H9 (cell line): ENCODE measurements around the gene PPT1. TPM values are rescaled to one million over a fixed set of nuclear protein-coding genes. Genes with fewer than 3 reads are reported as not detected.

Source experiments
- DNase-seq: peaks from one replicate; pipeline ENCODE4 v3.0.0-alpha.2; 2017
- H2AFZ ChIP-seq: one replicate; pipeline ENCODE4 v1.6.1; 2013; ENCODE audit warnings: mild to moderate bottlenecking, low read length, control low read depth, moderate library complexity
- H2AK5ac ChIP-seq: 2 replicates; pipeline ENCODE4 v1.6.1; 2013; ENCODE audit warnings: low read length, control low read depth, mixed read lengths; ENCODE audit not compliant: insufficient read length
- H2BK120ac ChIP-seq: one replicate; pipeline ENCODE4 v1.6.1; 2013; ENCODE audit warnings: low read depth, mild to moderate bottlenecking, low read length, control low read depth, inconsistent platforms; ENCODE audit not compliant: poor library complexity, severe bottlenecking
- H2BK12ac ChIP-seq: 2 replicates; pipeline ENCODE4 v1.6.1; 2013; ENCODE audit warnings: low read length, control low read depth, mixed read lengths, low read depth; ENCODE audit not compliant: insufficient read length
- H2BK15ac ChIP-seq: 2 replicates; pipeline ENCODE4 v1.6.1; 2013; ENCODE audit warnings: low read depth, low read length, control low read depth
- H2BK20ac ChIP-seq: one replicate; pipeline ENCODE4 v1.6.1; 2013; ENCODE audit warnings: low read depth, mild to moderate bottlenecking, low read length, control low read depth, inconsistent platforms; ENCODE audit not compliant: poor library complexity, severe bottlenecking
- H2BK5ac ChIP-seq: 2 replicates; pipeline ENCODE4 v1.6.1; 2013; ENCODE audit warnings: low read length, control low read depth, mixed read lengths; ENCODE audit not compliant: insufficient read length
- H3K14ac ChIP-seq: 2 replicates; pipeline ENCODE4 v1.6.1; 2013; ENCODE audit warnings: low read length, control low read depth; ENCODE audit not compliant: insufficient read depth
- H3K18ac ChIP-seq: 2 replicates; pipeline ENCODE4 v1.6.1; 2013; ENCODE audit warnings: low read depth, mild to moderate bottlenecking, mixed read lengths, low read length, control low read depth; ENCODE audit not compliant: insufficient read length
- H3K23ac ChIP-seq: 2 replicates; pipeline ENCODE4 v1.6.1; 2013; ENCODE audit warnings: low read length, control low read depth, mixed read lengths, low read depth; ENCODE audit not compliant: insufficient read length
- H3K23me2 ChIP-seq: 2 replicates; pipeline ENCODE4 v1.6.1; 2013; ENCODE audit warnings: low read depth, mild to moderate bottlenecking, mixed read lengths, low read length, control low read depth; ENCODE audit not compliant: insufficient read length, poor library complexity, severe bottlenecking
- H3K27ac ChIP-seq: 2 replicates; pipeline ENCODE4 v1.5.1; 2013; ENCODE audit warnings: low read length, control low read depth, mixed read lengths, low read depth; ENCODE audit not compliant: insufficient read length
- H3K27me3 ChIP-seq: 2 replicates; pipeline ENCODE4 v1.6.1; 2013; ENCODE audit warnings: low read length, control low read depth, inconsistent platforms; ENCODE audit not compliant: insufficient read depth
- H3K4ac ChIP-seq: 2 replicates; pipeline ENCODE4 v1.6.1; 2013; ENCODE audit warnings: low read depth, mild to moderate bottlenecking, control low read depth, inconsistent platforms, low read length, moderate library complexity
- H3K4me1 ChIP-seq: 2 replicates; pipeline ENCODE4 v1.6.1; 2013; ENCODE audit warnings: low read length, control low read depth, inconsistent platforms; ENCODE audit not compliant: insufficient read depth
- H3K4me2 ChIP-seq: 2 replicates; pipeline ENCODE4 v1.6.1; 2013; ENCODE audit warnings: low read length, control low read depth, mixed read lengths; ENCODE audit not compliant: insufficient read length, insufficient read depth
- H3K56ac ChIP-seq: 2 replicates; pipeline ENCODE4 v1.6.1; 2013; ENCODE audit warnings: low read depth, mild to moderate bottlenecking, mixed read lengths, low read length, control low read depth; ENCODE audit not compliant: insufficient read length
- H3K79me1 ChIP-seq: 2 replicates; pipeline ENCODE4 v1.6.1; 2013; ENCODE audit warnings: low read depth, mild to moderate bottlenecking, moderate library complexity, low read length, control low read depth, inconsistent platforms; ENCODE audit not compliant: insufficient read depth, poor library complexity, severe bottlenecking
- H3K79me2 ChIP-seq: 2 replicates; pipeline ENCODE4 v1.6.1; 2013; ENCODE audit warnings: low read length, control low read depth, inconsistent platforms; ENCODE audit not compliant: insufficient read depth
- H3K9ac ChIP-seq: 2 replicates; pipeline ENCODE4 v1.6.1; 2013; ENCODE audit warnings: low read length, control low read depth, mixed read lengths; ENCODE audit not compliant: insufficient read length; ENCODE audit errors: extremely low read depth
- H3K9me3 ChIP-seq: one replicate; pipeline ENCODE4 v1.6.1; 2013; ENCODE audit warnings: low read depth, low read length, inconsistent platforms; ENCODE audit not compliant: control insufficient read depth
- H3T11ph ChIP-seq: one replicate; pipeline ENCODE4 v1.6.1; 2013; ENCODE audit warnings: mild to moderate bottlenecking, low read length, control low read depth, inconsistent platforms
- H4K20me1 ChIP-seq: one replicate; pipeline ENCODE4 v1.6.1; 2013; ENCODE audit not compliant: control insufficient read depth, insufficient read length, insufficient read depth
- H4K5ac ChIP-seq: 2 replicates; pipeline ENCODE4 v1.6.1; 2013; ENCODE audit warnings: low read depth, mild to moderate bottlenecking, mixed read lengths, low read length, control low read depth; ENCODE audit not compliant: insufficient read length
- H4K8ac ChIP-seq: replicated peaks from 2 replicates; pipeline ENCODE4 v1.6.1; 2013; ENCODE audit warnings: low read length, control low read depth, mixed read lengths, low read depth; ENCODE audit not compliant: insufficient read length
- H4K91ac ChIP-seq: 2 replicates; pipeline ENCODE4 v1.6.1; 2013; ENCODE audit warnings: low read depth, mild to moderate bottlenecking, moderate library complexity, mixed read lengths, low read length, control low read depth; ENCODE audit not compliant: insufficient read length
- H3K27ac Mint-ChIP-seq, 3 experiments: 2 replicates in 2 of 3; 3 replicates in 1 of 3; pipeline ENCODE4 v1.8.0; 2020 to 2021; ENCODE audit warnings: mixed read lengths in 3 of 3, mild to moderate bottlenecking in 1 of 3, moderate library complexity in 1 of 3
- H3K27me3 Mint-ChIP-seq: 2 replicates; pipeline ENCODE4 v1.8.0; 2021; ENCODE audit warnings: low read depth, mild to moderate bottlenecking, moderate library complexity, mixed read lengths
- H3K36me3 Mint-ChIP-seq, 3 experiments: 2 replicates in 2 of 3; 3 replicates in 1 of 3; pipeline ENCODE4 v1.8.0; 2020 to 2021; ENCODE audit warnings: low read depth in 3 of 3, mixed read lengths in 3 of 3; ENCODE audit not compliant: insufficient read depth in 1 of 3
- H3K4me1 Mint-ChIP-seq, 2 experiments: 2 replicates each; pipeline ENCODE4 v1.8.0; 2020; ENCODE audit warnings: mixed read lengths in 2 of 2
- H3K4me3 Mint-ChIP-seq, 2 experiments: 2 replicates in 1 of 2; 3 replicates in 1 of 2; pipeline ENCODE4 v1.8.0; 2020 to 2021; ENCODE audit warnings: mild to moderate bottlenecking in 2 of 2, mixed read lengths in 2 of 2, moderate library complexity in 1 of 2
- H3K9me3 Mint-ChIP-seq, 2 experiments: 2 replicates in 1 of 2; 3 replicates in 1 of 2; pipeline ENCODE4 v1.8.0; 2020; ENCODE audit warnings: mild to moderate bottlenecking in 2 of 2, mixed read lengths in 2 of 2, moderate library complexity in 1 of 2
- whole genome bisulfite sequencing: extraction: QIAGEN DNeasy Blood & Tissue Kit; methylation state at CpG from one replicate; pipeline ENCODE4 v1.1.7; 2013; ENCODE audit warnings: missing lambda C conversion rate, low lambda C conversion rate, mixed read lengths; ENCODE audit not compliant: insufficient read length; ENCODE audit errors: extremely low coverage; 5-methylcytosine and 5-hydroxymethylcytosine counted together
- total RNA-seq: library from RNA; stranded (reverse); gene quantifications from 2 replicates; pipeline ENCODE4 v1.2.1, GENCODE V29; 2021
- TF ChIP-seq, protein P1 (sequence below): fragments of 200-600 bp; sonication (generic); conservative IDR thresholded peaks from 3 replicates; pipeline ENCODE4 v1.8.0; 2021; ENCODE audit warnings: antibody characterized with exemption, mild to moderate bottlenecking

PPT1 gene
- total RNA-seq, 1 experiment from 2014 or later, result 109 TPM

- H3K9ac ChIP-seq, result no peak overlapping the region
- Mint-ChIP-seq H3K9me3 (no peaks in the 10 kb centered on the region), H3K27me3 (no peaks in the 10 kb centered on the region), H3K4me1 (peaks cover 25 to 26% of the 10 kb centered on the region in 2 experiments), H3K4me3 (no peak overlapping the region; a peak in 1 of 5 replicates), H3K36me3 (peaks cover 29 to 47% (median 40%) of the 10 kb centered on the region in 3 experiments), H3K27ac (peak overlapping the region; percentile 20 to 95 (median 83); a peak in 4 of 7 replicates)
- no peak overlapping the region for H2BK15ac ChIP-seq
- H3K9me3 ChIP-seq, result no peaks in the 10 kb centered on the region
- H4K8ac ChIP-seq, result no peak overlapping the region
- no peaks in the 10 kb centered on the region for H3K27me3 ChIP-seq
- H3K4me2 ChIP-seq, result no peak overlapping the region
- no peaks in the 10 kb centered on the region for H4K20me1 ChIP-seq
- H3K79me1 ChIP-seq, result peaks cover 3% of the 10 kb centered on the region
- no peak overlapping the region for H3K18ac ChIP-seq
- no peak overlapping the region for H3K23ac ChIP-seq
- H2AK5ac ChIP-seq, result no peak overlapping the region
- no peak overlapping the region for H2BK120ac ChIP-seq
- no peak overlapping the region for H3K4ac ChIP-seq
- H4K91ac ChIP-seq, result no peak overlapping the region
- H3K79me2 ChIP-seq, result peaks cover 5% of the 10 kb centered on the region; the same call in 1 of the 2 replicates
- H3K56ac ChIP-seq, result no peak overlapping the region
- no peak overlapping the region for H3K27ac ChIP-seq
- no peak overlapping the region for H3K14ac ChIP-seq
- DNase-seq, result peak; percentile 74
- no peak overlapping the region for H2AFZ ChIP-seq
- H3T11ph ChIP-seq, result no peak overlapping the region
- no peak overlapping the region for H2BK5ac ChIP-seq
- H3K4me1 ChIP-seq, result peaks cover 4% of the 10 kb centered on the region; the same call in 1 of the 2 replicates
- TF ChIP-seq, protein P1, sequence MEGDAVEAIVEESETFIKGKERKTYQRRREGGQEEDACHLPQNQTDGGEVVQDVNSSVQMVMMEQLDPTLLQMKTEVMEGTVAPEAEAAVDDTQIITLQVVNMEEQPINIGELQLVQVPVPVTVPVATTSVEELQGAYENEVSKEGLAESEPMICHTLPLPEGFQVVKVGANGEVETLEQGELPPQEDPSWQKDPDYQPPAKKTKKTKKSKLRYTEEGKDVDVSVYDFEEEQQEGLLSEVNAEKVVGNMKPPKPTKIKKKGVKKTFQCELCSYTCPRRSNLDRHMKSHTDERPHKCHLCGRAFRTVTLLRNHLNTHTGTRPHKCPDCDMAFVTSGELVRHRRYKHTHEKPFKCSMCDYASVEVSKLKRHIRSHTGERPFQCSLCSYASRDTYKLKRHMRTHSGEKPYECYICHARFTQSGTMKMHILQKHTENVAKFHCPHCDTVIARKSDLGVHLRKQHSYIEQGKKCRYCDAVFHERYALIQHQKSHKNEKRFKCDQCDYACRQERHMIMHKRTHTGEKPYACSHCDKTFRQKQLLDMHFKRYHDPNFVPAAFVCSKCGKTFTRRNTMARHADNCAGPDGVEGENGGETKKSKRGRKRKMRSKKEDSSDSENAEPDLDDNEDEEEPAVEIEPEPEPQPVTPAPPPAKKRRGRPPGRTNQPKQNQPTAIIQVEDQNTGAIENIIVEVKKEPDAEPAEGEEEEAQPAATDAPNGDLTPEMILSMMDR, result peak; percentile 46; the same call in 2 of the 3 replicates
- no peak overlapping the region for H2BK20ac ChIP-seq
- no peaks in the 10 kb centered on the region for H3K23me2 ChIP-seq
- H2BK12ac ChIP-seq, result no peak overlapping the region
- WGBS, result no CpG with 5 or more reads among the region's 4 CpGs
- no peak overlapping the region for H4K5ac ChIP-seq
Observed at GRCh38 chr1:40059338-40059959, 37.6 kb downstream of the PPT1 start.
